HL-60/S4 treated with retinoic acid at 250 ng/mL for 4 days and 3 days (cell line): ENCODE results near the gene ITGAE.

ENCODE experiments used
- in situ Hi-C: fragments of 300-500 bp; cut with MboI; formaldehyde crosslinking; loops from 2 replicates; pipeline ENCODE4 v1.7.0; 2022; ENCODE audit warnings: low sequenced_read_pairs

ITGAE gene

GRCh38 chr17:3821101-3821500 lies 20.1 kb upstream of the ITGAE start:
- in situ Hi-C loops: no loop called here

- in situ Hi-C loops: no loop called here
Measured at GRCh38 chr17:3818786-3819185, 17.8 kb upstream of the ITGAE start.

GRCh38 chr17:3817851-3818605 lies 17.0 kb upstream of the ITGAE start:
- in situ Hi-C loops: no loop called here

GRCh38 chr17:3815925-3816324 lies 14.9 kb upstream of the ITGAE start:
- in situ Hi-C loops: no loop called here

- in situ Hi-C loops: no loop called here
Measured at GRCh38 chr17:3815122-3815521, 14.1 kb upstream of the ITGAE start.

GRCh38 chr17:3814361-3814760 lies 13.4 kb upstream of the ITGAE start:
- in situ Hi-C loops: no loop called here

- in situ Hi-C loops: no loop called here
Measured at GRCh38 chr17:3813171-3813570, 12.2 kb upstream of the ITGAE start.

- in situ Hi-C loops: no loop called here
Measured at GRCh38 chr17:3812771-3813170, 11.8 kb upstream of the ITGAE start.

- in situ Hi-C loops: no loop called here
Measured at GRCh38 chr17:3812284-3812683, 11.3 kb upstream of the ITGAE start.

GRCh38 chr17:3810019-3810418 lies 9.0 kb upstream of the ITGAE start:
- in situ Hi-C loops: no loop called here

- in situ Hi-C loops: loop anchor here (10.0 kb wide), 1 partner anchor 64 kb away; no protein-coding TSS in a partner anchor
Measured at GRCh38 chr17:3809135-3809534, 8.1 kb upstream of the ITGAE start.

- in situ Hi-C loops: loop anchor here (10.0 kb wide), 1 partner anchor 64 kb away; no protein-coding TSS in a partner anchor
Measured at GRCh38 chr17:3808701-3809100, 7.7 kb upstream of the ITGAE start.

GRCh38 chr17:3805581-3805980 lies 4.6 kb upstream of the ITGAE start:
- in situ Hi-C loops: loop anchor here (10.0 kb wide), 1 partner anchor 61 kb away; no protein-coding TSS in a partner anchor

- in situ Hi-C loops: loop anchor here (10.0 kb wide), 1 partner anchor 60 kb away; no protein-coding TSS in a partner anchor
Measured at GRCh38 chr17:3804503-3804931, 3.5 kb upstream of the ITGAE start.

- in situ Hi-C loops: loop anchor here (10.0 kb wide), 1 partner anchor 58 kb away; no protein-coding TSS in a partner anchor
Measured at GRCh38 chr17:3803308-3803640, 2.3 kb upstream of the ITGAE start.

GRCh38 chr17:3802461-3803307 lies 1.7 kb upstream of the ITGAE start:
- in situ Hi-C loops: loop anchor here (10.0 kb wide), 1 partner anchor 58 kb away; no protein-coding TSS in a partner anchor

- in situ Hi-C loops: loop anchor here (10.0 kb wide), 1 partner anchor 57 kb away; no protein-coding TSS in a partner anchor
Measured at GRCh38 chr17:3801792-3802191, 804 bp upstream of the ITGAE start.

GRCh38 chr17:3801347-3801746 lies 359 bp upstream of the ITGAE start:
- in situ Hi-C loops: loop anchor here (10.0 kb wide), 1 partner anchor 57 kb away; no protein-coding TSS in a partner anchor

- in situ Hi-C loops: no loop called here
Measured at GRCh38 chr17:3799181-3799945, 1.6 kb downstream of the ITGAE start.

- in situ Hi-C loops: no loop called here
Measured at GRCh38 chr17:3798273-3799180, 2.5 kb downstream of the ITGAE start.
